Nephron (organoid): ENCODE measurements around the gene MRPS15.
"Not testable (repeated sequence)": the region's sequence is repeated elsewhere in the genome, so short reads cannot be mapped to it uniquely, and the experiment has no call there.

Experiments used
- H3K27ac Mint-ChIP-seq, 3 experiments: 2 replicates each; pipeline ENCODE4 v1.8.0; 2020; ENCODE audit warnings: mixed read lengths in 3 of 3, mild to moderate bottlenecking in 2 of 3, moderate library complexity in 1 of 3
- H3K27me3 Mint-ChIP-seq: 2 replicates; pipeline ENCODE4 v1.8.0; 2021; ENCODE audit warnings: low read depth, mild to moderate bottlenecking, moderate library complexity, mixed read lengths
- H3K36me3 Mint-ChIP-seq: 2 replicates; pipeline ENCODE4 v1.8.0; 2020; ENCODE audit warnings: low read depth, mixed read lengths
- H3K4me1 Mint-ChIP-seq: 2 replicates; pipeline ENCODE4 v1.8.0; 2020; ENCODE audit warnings: mixed read lengths
- H3K4me3 Mint-ChIP-seq, 3 experiments: 2 replicates each; pipeline ENCODE4 v1.8.0; 2020; ENCODE audit warnings: mild to moderate bottlenecking in 3 of 3, mixed read lengths in 3 of 3, moderate library complexity in 2 of 3
- H3K9me3 Mint-ChIP-seq: 2 replicates; pipeline ENCODE4 v1.8.0; 2020; ENCODE audit warnings: mixed read lengths
- CTCF ChIP-seq, 3 experiments: fragments of 200-600 bp; sonication (generic); IDR thresholded peaks; one replicate each; pipeline ENCODE4 v1.5.0; 2021; ENCODE audit warnings: antibody characterized with exemption in 3 of 3; ENCODE audit not compliant: unreplicated experiment in 3 of 3

MRPS15 gene

GRCh38 chr1:36494971-36495370 lies 30.8 kb upstream of the MRPS15 start:
- H3K36me3 Mint-ChIP-seq = no peaks in the 10 kb centered on the region
- no peak overlapping the region for H3K27ac Mint-ChIP-seq
- H3K27me3 Mint-ChIP-seq = peaks cover 9% of the 10 kb centered on the region
- no peaks in the 10 kb centered on the region for H3K4me1 Mint-ChIP-seq
- H3K9me3 Mint-ChIP-seq = no peaks in the 10 kb centered on the region
- TF ChIP-seq CTCF (IDR thresholded peaks at IDR 0.05; ENCODE audit: unreplicated experiment in 3 of 3) = no peak
- H3K4me3 Mint-ChIP-seq = no peak overlapping the region

- no peaks in the 10 kb centered on the region for H3K36me3 Mint-ChIP-seq
- no peaks in the 10 kb centered on the region for H3K4me1 Mint-ChIP-seq
- H3K27me3 Mint-ChIP-seq = peaks cover 9% of the 10 kb centered on the region
- no peaks in the 10 kb centered on the region for H3K9me3 Mint-ChIP-seq
- H3K4me3 Mint-ChIP-seq = no peak overlapping the region
- no peak overlapping the region for H3K27ac Mint-ChIP-seq
- no peak for TF ChIP-seq CTCF (IDR thresholded peaks at IDR 0.05; ENCODE audit: unreplicated experiment in 3 of 3)
Measured at GRCh38 chr1:36493524-36493923, 29.3 kb upstream of the MRPS15 start.

GRCh38 chr1:36492491-36492890 lies 28.3 kb upstream of the MRPS15 start:
- peaks cover 9% of the 10 kb centered on the region for H3K27me3 Mint-ChIP-seq
- H3K36me3 Mint-ChIP-seq = no peaks in the 10 kb centered on the region
- no peak overlapping the region for H3K4me3 Mint-ChIP-seq
- no peaks in the 10 kb centered on the region for H3K4me1 Mint-ChIP-seq
- H3K9me3 Mint-ChIP-seq = no peaks in the 10 kb centered on the region
- H3K27ac Mint-ChIP-seq = no peak overlapping the region
- no peak for TF ChIP-seq CTCF (IDR thresholded peaks at IDR 0.05; ENCODE audit: unreplicated experiment in 3 of 3)

- not testable (repeated sequence) for H3K36me3 Mint-ChIP-seq, H3K4me1 Mint-ChIP-seq, H3K9me3 Mint-ChIP-seq, H3K27me3 Mint-ChIP-seq, H3K4me3 Mint-ChIP-seq
- peak overlapping the region in 1 of 3 experiments; percentile 65 for H3K27ac Mint-ChIP-seq
Measured at GRCh38 chr1:36489258-36490051, 25.3 kb upstream of the MRPS15 start.

- H3K4me1 Mint-ChIP-seq = no peaks in the 10 kb centered on the region
- TF ChIP-seq CTCF (IDR thresholded peaks at IDR 0.05; ENCODE audit: unreplicated experiment in 3 of 3) = no peak
- H3K4me3 Mint-ChIP-seq = no peak overlapping the region
- no peaks in the 10 kb centered on the region for H3K36me3 Mint-ChIP-seq
- peaks cover 9% of the 10 kb centered on the region for H3K27me3 Mint-ChIP-seq
- no peak overlapping the region for H3K27ac Mint-ChIP-seq
- H3K9me3 Mint-ChIP-seq = no peaks in the 10 kb centered on the region
Measured at GRCh38 chr1:36487906-36488305, 23.7 kb upstream of the MRPS15 start.

- peak overlapping the region in 1 of 3 experiments; percentile 2 for H3K27ac Mint-ChIP-seq
Measured at GRCh38 chr1:36487336-36487725, 23.1 kb upstream of the MRPS15 start.

More at GRCh38 chr1:36487336-36487725, 23.1 kb upstream of the MRPS15 start:
- not testable (repeated sequence) for H3K36me3 Mint-ChIP-seq, H3K9me3 Mint-ChIP-seq, H3K27me3 Mint-ChIP-seq, H3K4me3 Mint-ChIP-seq, H3K4me1 Mint-ChIP-seq
